Retinal pigment epithelial cell (primary cell): ENCODE measurements around the gene PAXX.

Source experiments
- DNase-seq: peaks from one replicate; pipeline ENCODE4 v3.0.0-alpha.2; 2010; ENCODE audit warnings: low read depth
- H3K4me3 ChIP-seq: 2 replicates; pipeline ENCODE4 v1.5.1; 2011; ENCODE audit warnings: mild to moderate bottlenecking, low read length, control low read depth, moderate library complexity
- TF ChIP-seq, protein P1 (sequence below): conservative IDR thresholded peaks from 2 replicates; pipeline ENCODE4 v1.5.1; 2011; ENCODE audit warnings: low read depth, low read length, control low read depth, inconsistent platforms

The PAXX gene

DNA sequence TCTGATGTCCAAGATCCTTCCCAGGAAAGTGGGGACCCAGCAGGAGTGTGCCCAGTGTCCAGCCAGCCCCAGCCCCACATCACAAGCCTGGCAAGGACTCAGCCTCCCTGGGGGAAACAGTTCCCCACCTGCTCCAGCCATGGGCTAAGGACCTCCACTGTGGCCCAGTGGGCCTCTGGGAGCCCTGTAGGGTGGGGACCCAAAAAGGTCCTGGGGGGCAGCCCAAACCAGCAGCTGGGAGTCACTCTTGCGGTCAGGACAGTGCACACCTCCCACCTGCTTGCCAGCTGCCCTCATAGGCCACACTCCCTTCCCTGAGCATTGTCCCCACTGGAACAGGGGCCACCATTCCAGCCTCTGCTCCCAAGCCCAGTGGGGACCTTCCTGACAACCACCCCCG, 34.2 kb downstream of the PAXX start:
- peak overlapping the region; percentile 52 for H3K4me3 ChIP-seq
- no peak for DNase-seq
- TF ChIP-seq, protein P1, sequence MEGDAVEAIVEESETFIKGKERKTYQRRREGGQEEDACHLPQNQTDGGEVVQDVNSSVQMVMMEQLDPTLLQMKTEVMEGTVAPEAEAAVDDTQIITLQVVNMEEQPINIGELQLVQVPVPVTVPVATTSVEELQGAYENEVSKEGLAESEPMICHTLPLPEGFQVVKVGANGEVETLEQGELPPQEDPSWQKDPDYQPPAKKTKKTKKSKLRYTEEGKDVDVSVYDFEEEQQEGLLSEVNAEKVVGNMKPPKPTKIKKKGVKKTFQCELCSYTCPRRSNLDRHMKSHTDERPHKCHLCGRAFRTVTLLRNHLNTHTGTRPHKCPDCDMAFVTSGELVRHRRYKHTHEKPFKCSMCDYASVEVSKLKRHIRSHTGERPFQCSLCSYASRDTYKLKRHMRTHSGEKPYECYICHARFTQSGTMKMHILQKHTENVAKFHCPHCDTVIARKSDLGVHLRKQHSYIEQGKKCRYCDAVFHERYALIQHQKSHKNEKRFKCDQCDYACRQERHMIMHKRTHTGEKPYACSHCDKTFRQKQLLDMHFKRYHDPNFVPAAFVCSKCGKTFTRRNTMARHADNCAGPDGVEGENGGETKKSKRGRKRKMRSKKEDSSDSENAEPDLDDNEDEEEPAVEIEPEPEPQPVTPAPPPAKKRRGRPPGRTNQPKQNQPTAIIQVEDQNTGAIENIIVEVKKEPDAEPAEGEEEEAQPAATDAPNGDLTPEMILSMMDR, result no peak

DNA sequence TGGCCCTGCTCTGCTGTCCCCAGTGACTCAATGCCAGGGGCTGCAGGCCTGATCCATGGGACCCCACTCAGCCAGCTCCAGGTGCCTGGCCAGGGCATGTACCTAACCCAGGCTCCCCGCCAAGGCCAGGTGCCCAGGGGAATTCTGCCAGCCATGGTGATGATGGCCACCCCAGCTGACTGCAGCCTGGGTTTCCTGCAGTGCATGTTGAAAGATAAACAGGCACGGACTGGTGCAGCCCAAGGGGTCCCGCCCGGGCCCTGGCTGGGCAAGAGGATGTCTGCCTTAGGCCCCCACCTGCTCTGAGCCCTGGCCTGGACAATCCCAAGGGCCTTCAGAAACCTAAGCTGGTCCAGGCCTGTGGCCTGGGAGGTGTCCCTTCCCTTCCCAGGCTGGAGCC, 34.6 kb downstream of the PAXX start:
- TF ChIP-seq, protein P1, result no peak
- H3K4me3 ChIP-seq, result peak overlapping the region; percentile 52
- DNase-seq, result no peak

DNA sequence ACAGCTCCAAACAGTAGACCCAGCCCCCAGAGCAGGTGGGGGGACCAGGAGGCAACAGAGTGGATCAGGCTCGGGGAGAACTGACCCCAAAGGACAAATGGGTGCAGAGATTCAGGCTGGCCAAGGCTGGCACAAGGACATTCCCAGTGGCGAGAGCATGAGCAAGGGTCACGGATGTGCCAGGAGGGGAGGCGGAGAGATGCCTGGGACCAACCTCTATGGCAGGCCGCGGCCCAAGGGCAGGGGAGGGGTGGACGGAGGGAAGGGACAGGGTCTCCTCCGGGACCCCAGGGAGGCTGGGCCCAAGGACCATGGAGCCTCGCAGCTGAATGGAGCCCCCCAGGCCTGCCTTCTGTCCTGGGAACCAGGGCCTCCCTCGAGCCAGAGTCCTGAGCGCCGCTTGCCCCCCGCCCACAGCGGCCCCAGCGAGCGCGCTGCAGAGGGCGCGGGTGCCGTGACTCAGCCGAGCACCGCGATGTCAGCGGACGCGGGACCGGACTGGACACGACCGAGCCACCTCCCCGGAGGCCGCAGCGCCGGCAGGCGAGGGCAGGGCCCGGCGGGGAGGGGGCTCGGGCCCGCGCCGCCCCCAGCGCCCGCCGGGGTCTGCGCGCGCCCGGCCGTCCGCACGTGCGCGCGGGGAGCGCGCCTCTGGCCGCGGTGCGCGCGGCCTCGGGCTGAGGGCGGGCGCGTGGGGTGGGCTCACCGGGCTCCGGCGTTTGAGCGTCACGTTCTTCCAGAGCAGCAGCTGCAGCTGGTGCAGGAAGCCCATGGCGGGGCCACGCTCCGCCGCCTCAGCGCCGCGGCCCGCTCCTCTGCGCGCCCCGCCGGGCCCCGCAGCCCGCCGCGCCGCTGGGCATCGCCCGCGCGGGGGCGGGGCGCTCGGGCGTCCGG, 35.4 kb downstream of the PAXX start, which contains the start of gene ABCA2:
TSS of gene ABCA2 (minus strand) at position 869 of the 894 bp plus-strand sequence. CDS start at position 772, 97 bp downstream.
- TF ChIP-seq, protein P1, result no peak
- peak within 1 kb of the TSS; percentile 55 for H3K4me3 ChIP-seq
- no peak for DNase-seq

DNA sequence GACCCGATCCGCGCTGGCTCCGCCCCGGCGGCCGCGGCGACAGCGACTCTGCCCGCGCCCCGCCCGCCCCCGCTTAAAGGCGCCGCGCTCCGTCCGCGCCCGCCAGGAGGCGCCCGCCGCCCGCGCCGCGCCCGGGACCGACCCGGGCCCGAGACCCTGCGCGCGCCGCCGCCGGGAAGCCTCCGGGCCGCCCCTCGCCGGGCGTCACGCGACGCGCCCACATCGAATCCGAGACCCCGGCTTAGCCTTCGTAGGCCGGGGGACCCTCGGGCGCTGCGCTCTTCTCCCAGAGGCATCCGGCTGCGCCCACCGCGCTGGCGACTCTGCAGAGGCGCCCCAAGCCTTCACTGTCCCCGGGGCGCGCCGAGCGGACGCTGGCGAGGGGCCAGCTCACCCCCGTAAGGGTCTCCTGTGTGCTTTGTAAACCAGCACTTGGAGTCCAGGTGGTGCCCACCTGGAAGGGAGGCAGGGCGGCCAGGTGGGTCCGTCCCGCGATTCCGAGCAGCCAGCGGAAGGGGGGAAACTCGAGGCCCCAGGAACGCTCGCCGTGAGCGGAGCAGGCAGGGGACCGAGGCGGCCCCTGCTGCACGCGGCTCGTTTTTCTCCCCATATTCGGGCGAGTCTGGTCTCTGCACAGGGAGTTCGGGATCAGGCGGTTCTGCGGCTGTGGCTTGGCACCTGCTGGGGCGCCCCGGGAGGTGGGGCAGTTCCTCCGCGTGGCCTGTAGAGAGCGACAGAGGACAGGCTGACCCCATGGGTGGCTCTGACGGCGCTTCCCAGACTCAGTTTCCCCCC, 36.2 kb downstream of the PAXX start:
- H3K4me3 ChIP-seq, result peak overlapping the region; percentile 55
- TF ChIP-seq, protein P1, result peak; percentile 61
- DNase-seq, result no peak

DNA sequence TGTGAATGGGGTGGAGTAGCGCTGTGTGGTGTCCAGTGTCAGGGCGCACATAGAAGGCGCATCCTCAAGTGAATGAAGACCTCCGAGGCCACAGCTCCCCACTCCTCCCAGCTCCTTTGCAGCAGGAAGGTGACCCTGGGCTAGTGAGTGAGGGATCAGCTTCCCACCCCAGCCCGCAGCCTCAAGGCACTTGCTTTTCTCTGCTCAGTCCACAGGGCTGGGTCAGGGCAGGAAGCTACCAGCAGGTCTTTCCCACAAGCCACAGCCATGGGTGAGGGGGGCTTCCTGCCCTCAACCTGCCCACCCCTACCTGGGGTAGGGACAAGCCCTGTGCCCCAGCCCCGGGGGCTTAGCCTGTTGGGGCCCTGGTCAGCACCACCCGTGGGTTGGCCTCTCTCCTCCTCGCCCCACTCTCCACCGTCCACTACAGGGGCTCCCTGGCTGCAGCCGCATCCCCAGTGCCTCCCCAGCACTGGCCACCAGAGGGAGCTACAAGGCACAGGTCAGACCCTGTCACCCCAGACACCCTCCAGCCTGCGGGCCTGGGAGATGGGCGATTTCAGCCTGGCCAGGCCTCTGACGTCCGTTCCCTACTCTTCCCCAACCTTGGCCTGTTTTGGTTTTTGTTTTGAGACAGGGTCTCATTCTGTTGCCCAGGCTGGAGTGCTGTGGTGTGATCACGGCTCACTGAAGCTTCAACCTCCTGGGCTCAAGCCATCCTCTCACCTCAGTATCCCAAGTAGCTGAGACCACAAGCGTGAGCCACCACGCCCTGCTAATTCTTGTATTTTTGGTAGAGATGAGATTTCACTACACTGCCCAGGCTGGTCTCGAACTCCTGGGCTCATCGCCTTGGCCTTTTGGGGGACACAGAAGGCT, 37.1 kb downstream of the PAXX start:
- H3K4me3 ChIP-seq, result peak overlapping the region; percentile 55
- TF ChIP-seq, protein P1, result peak; percentile 92
- DNase-seq, result no peak

DNA sequence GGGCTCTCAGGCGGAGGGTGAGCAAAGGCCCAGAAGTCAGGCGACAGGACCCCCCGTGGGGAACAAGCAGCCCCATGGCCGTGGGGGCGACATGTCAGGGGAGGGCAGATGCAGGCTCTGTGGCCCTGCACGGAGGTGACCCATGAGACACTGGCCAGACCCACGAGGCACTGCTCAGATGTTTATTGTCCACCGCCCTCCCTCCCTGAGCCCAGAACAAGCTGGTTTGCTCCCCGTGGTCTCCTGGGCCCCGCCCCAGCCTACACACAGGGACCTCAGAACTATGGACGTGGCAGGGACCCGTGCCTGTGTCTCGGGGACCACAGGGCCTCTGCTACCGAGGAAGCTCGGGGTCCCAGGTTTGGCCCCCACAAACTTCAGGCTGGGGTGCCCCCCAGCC, 37.8 kb downstream of the PAXX start:
- TF ChIP-seq, protein P1, result no peak
- no peak overlapping the region for H3K4me3 ChIP-seq
- DNase-seq, result no peak
